Coronary artery (tissue), 2 donors: ENCODE measurements around the gene DKKL1.

Experiments
- DNase-seq: peaks from one replicate; pipeline ENCODE4 v3.0.0-alpha.2; 2017; ENCODE audit warnings: low spot score
- H3K27ac ChIP-seq, 2 donors: fragments of 200-600 bp; sonication (generic); one replicate each; pipeline ENCODE4 v1.5.1; 2016 to 2019
- H3K4me3 ChIP-seq: fragments of 200-600 bp; sonication (generic); 2 replicates; pipeline ENCODE4 v1.5.1; 2016; ENCODE audit warnings: mild to moderate bottlenecking, moderate library complexity
- TF ChIP-seq, protein P1 (sequence below): fragments of 200-600 bp; sonication (generic); IDR thresholded peaks from one replicate; pipeline ENCODE4 v1.5.1; 2019; ENCODE audit warnings: antibody characterized with exemption

The DKKL1 gene

DNA sequence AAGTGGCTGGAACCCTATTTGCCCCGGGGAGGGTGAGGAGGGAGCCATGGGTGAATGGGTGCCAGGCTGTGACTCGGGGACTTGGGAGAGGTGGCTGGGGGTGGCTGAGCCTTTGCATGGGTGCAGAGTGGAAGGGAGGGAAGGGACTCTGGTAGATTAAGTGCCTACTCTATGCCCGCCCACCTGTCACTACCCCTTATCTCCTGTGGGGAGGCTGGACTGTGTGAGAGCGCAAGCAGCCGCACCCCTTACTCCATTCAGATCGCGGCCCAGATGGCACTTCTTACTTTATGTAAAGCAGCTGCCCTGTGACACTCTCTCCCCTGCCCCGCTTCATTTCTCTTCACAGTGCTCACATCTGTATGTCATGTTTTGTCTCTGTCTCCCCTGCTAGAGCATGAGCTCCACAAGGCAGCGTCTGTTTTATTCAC is 27.3 kb downstream of the DKKL1 start:
- no peak for DNase-seq
- H3K4me3 ChIP-seq: no peak overlapping the region
- no peak overlapping the region for H3K27ac ChIP-seq
- TF ChIP-seq, protein P1, sequence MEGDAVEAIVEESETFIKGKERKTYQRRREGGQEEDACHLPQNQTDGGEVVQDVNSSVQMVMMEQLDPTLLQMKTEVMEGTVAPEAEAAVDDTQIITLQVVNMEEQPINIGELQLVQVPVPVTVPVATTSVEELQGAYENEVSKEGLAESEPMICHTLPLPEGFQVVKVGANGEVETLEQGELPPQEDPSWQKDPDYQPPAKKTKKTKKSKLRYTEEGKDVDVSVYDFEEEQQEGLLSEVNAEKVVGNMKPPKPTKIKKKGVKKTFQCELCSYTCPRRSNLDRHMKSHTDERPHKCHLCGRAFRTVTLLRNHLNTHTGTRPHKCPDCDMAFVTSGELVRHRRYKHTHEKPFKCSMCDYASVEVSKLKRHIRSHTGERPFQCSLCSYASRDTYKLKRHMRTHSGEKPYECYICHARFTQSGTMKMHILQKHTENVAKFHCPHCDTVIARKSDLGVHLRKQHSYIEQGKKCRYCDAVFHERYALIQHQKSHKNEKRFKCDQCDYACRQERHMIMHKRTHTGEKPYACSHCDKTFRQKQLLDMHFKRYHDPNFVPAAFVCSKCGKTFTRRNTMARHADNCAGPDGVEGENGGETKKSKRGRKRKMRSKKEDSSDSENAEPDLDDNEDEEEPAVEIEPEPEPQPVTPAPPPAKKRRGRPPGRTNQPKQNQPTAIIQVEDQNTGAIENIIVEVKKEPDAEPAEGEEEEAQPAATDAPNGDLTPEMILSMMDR: no peak

DNA sequence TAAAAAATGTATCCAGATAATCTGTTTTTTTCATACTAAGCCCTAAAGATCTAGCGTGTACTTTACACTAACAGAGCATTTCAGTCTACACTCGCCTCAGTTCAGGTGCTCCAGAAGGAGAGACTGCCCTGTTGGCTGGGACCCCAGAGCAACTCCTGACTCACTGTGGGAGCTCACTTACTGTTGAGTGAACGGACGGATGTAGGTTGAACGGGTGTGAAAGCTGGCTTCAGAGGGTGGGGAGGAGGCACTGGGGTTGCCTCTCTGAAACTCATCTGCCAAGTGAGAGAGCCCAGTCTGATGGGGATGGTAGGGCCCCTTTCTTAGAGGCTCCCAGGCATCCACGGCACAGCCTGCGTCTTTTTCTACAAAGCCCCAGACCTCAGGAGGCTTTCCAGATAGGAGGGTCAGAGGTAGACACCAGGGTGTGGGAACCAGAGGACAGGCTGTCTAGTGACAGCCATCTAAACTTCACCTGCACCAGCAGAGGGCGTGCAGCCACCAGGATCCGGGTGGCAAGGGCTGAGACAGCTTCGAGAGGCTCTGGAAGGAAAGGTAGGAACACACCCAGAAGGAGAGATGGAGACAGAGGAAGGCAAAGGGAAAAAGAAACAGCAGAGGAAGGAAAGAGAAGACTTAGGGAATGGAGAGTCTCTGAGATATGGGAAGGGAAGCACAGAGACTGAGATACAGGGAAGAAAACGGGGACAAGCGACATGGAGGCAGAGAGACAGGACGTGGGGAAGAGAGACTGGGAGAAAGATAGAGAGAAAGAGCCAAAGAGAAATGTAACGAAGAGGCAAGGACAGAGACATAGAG is 28.1 kb downstream of the DKKL1 start:
- H3K4me3 ChIP-seq: no peak overlapping the region
- no peak overlapping the region for H3K27ac ChIP-seq
- TF ChIP-seq, protein P1: peak; percentile 49
- DNase-seq: no peak

DNA sequence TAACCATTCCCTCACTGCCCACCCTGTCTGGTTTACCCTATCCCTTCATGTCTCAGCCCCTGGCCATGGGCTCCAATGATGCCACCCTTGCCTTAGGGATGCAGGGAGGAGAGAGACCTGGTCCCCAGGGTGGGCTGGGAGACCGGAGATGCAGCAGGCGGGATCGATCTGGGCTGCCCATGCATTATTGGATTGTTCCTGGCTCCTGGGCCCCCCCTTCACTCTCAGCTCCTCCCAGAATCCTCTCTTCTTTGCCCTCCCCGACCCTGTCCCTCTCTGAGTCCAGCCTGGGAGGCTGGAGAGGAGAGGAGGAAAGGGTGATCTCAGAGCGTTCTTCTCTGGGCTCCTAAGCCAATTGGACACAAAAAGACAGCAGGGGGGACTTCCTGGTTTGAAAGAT is 30.2 kb downstream of the DKKL1 start:
- DNase-seq: no peak
- TF ChIP-seq, protein P1: no peak
- no peak overlapping the region for H3K4me3 ChIP-seq

DNA sequence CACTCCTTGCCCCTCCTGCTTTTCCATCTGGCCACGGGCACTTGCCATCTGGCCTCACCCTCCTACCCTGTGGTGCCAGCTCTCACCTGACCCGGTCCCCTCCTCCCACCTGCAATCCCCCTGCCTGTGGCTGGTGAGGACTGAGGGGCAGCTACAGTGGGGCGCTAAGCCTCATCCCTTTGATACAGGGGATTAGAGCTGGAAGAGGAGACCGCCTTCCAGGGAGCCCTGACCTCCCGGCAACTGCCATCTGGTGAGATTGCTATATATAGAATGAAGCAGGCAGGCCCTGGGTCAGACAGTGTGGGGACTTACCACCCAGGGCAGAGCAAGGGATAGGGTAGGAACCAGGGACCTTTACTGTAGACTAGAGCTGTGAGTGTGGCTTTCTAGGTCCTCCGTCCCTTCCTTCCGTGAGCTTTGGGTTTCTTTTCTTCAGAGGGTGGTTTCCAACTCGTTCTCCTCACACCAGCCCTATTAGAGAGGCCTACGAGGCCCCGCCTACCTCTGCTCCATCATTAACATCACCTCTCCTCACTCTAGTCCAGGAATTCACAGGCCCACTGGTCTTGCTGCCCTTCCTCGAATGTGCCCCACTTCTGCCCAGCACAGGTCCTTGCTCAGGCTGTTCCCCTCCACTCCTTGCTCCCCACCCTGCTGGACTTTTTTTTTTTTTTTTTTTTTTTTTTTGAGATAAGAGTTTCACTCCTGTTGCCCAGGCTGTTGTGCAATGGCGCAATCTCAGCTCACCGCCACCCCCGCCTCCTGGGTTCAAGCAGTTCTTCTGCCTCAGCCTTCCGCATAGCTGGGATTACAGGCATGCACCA is 32.1 kb downstream of the DKKL1 start:
- Histone ChIP-seq H3K4me3 (no peak overlapping the region), H3K27ac (no peak overlapping the region)
- no peak for DNase-seq
- TF ChIP-seq, protein P1: no peak

More for the DNA sequence above, 30.2 kb downstream of the DKKL1 start:
- no peak overlapping the region for H3K27ac ChIP-seq

DNA sequence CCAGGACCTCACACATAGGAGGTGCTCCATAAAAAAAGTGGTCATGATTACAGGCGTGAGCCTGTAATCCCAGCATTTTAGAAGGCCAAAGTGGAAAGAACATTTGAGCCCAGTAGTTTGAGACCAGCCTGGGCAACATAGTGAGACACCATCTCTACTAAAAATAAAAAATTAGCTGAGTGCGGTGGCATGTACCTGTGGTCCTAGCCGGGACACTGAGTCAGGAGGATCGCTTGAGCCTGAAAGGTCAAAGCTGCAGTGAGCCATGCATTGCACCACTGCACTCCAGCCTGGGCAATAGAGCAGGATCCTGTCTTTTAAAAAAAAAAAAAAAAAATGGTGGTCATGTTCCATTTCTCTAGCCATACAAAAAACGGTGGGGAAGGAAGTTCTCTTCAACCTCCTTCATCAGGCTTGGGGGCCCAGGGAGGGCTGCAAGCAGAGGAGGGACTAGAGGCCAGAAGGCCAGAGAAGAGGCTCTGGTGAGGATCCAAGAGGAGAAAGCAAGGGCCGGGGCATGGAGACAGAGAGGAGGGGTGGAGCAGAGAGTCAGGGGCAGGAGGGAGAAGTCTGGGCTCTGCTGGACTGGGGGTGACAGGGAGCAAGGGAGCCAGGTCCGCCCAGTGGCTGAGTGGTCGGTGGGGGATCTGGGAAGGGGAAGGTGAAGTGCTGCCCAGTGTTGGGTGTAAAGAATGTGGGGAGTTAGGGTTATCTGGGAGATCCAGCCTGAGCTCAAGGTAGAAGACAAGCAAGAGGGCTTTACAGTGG is 33.2 kb downstream of the DKKL1 start:
- Histone ChIP-seq H3K27ac (no peak overlapping the region), H3K4me3 (no peak overlapping the region)
- DNase-seq: no peak
- TF ChIP-seq, protein P1: no peak

DNA sequence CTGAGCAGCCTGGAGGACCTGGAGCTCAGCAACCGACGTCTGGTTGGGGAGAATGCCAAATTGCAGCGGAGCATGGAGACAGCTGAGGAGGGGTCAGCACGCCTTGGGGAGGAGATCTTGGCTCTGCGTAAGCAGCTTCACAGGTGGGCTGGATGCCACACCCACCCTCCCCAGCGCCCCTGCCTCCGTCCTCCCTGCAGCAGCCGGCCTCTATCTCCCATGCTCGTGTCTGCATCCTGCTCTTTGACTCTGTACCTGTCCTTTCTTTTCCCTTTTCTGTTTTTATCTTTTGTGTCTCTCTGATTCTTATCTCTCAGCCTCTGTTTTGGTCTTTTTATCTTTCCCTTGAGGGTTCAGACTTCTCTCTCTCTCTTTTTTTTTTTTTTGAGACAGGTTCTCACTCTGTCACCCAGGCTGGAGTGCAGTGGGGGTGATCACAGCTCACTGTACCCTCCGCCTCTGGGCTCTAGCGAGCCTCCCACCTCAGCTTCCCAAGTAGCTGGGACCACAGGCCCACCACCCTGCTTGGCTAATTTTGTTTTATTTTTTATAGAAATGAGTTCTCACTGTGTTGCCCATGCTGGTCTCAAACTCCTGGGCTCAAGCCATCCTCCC is 34.4 kb downstream of the DKKL1 start:
- no peak for DNase-seq
- no peak overlapping the region for H3K27ac ChIP-seq
- TF ChIP-seq, protein P1: no peak
- H3K4me3 ChIP-seq: no peak overlapping the region
